LNCAP (cell line): Measurements from ENCODE around the gene IL19.

Source experiments
- CTCF ChIP-seq: fragments of 450-650 bp; IDR thresholded peaks from 2 replicates; pipeline ENCODE4 v1.5.1; 2017; ENCODE audit warnings: mild to moderate bottlenecking

Gene IL19

GRCh38 chr1:206800411-206800810 is 29.8 kb downstream of the IL19 start:
- TF ChIP-seq CTCF, result no peak

DNA sequence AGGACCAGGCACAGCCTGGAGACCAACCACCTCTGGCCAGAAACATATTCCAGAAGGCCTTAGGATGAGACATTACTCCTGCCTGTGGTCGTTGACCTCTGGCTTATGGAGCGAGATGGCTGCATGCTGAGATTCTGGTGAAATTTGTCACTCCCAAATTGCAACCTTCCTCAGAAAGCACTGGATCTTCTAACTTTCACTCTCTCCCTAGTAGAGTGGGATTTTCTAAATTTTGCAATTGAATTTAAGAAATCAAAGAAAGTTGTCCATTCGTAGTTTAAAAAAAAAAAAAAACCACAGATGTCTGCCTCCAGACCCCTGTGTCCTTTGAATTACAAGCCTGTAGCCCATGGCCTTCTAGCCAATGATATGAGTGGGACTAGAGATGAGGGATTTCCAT is 30.3 kb downstream of the IL19 start:
- TF ChIP-seq CTCF, result no peak

DNA sequence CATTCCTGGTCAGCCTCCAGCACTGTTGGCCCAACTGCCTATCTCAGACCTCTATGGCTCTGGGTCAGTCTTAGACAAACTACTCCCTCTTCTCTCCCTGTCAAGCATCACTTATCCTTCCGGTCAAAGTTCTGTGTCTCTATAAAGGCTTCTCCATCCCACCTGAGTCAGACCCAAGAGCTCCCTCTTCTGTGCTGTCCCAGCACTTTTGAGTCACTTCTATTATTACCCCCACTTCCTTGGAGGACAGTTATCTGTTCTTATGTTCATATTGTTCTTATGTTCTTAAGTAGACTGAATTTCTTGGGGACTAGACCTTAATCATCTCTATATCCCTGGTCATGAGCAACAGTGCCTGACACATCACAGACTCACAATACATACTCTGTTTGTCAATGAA is 30.9 kb downstream of the IL19 start:
- no peak for TF ChIP-seq CTCF

DNA sequence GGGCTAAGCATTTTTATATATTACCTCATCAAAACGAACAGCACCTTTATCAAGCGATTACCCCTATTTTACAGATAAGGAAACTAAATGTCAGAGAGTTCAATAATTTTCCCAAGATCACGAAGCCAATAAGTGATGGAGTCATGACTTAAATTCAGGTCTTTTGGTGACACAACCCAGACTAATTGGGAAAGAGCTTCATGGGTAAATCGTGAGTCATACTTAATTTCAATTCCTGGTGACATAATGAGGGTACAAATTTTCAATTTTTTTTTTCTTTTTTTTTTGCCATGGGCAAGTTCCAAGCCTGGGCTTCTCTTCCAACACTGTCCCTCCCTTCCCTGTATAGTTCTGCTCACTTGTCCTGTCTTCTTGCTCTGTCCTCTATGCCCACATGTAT is 31.8 kb downstream of the IL19 start:
- TF ChIP-seq CTCF, result no peak

- TF ChIP-seq CTCF, result no peak
Observed at GRCh38 chr1:206803221-206803730, 32.7 kb downstream of the IL19 start.

GRCh38 chr1:206804156-206804737 is 33.7 kb downstream of the IL19 start:
- no peak for TF ChIP-seq CTCF

DNA sequence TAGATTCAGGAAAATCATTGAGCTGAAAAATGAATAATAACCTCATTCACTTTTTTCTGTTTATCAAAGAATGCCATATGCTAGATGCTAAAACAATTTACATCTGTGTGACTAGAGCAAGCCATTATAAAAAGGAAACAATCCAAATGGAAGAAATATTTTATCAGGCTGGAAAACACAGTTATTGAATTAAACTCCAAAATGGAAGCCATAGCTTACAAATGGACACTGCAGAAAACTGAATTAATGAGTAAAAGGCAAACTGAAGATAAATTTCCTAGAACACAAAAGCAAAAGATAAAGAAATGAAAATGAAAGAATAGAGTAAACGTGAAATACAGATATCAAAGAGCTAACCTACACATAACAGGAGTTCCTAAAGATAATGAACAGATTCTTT is 34.8 kb downstream of the IL19 start:
- TF ChIP-seq CTCF, result no peak

- TF ChIP-seq CTCF, result no peak
Observed at GRCh38 chr1:206808615-206809014, 38.0 kb downstream of the IL19 start.
